ENCODE data around the gene TEAD3. TPM values are rescaled to one million over a fixed set of nuclear protein-coding genes. Genes with fewer than 3 reads are reported as not detected.

TEAD3 gene
- total and polyA plus RNA-seq, 4 donors, result 1.8 to 8.7 (median 6.8) TPM

DNA sequence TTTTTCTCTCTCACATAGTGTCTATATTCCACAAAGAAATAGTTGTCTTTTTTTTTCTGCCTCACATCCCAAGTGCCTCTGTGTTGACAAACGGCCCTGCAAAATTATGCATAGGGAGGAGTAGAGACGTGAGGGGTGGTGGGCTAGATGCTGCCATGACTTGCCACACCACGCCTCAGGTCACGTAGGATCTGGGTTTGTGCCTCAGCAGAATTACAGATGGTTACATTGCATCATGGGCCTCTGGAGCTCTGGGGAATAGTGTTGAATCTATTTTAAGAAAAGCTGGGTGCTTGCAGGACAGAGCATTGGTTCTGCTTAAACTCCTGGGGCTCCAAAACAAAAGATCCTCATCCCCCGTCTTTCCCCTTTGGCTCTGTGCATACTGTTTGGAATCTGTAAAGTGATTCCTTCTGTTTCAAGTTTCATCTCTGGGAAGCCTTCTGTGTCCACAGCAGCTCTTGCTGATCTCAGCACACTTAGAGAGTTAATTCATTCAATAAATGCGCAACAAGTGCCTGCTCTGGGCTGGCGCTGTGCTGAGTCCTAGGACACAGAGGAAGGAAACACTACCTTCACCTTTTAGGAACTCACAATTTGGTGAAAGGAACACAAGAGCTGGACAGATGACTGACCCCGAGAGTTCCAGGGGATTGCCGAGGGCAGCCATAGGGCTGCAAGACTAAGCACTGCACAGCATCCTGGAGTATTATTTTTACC lies 42.3 kb downstream of the TEAD3 start:
- WGBS (ENCODE audit: insufficient coverage), result 81% methylated on average over 4 of the region's 9 CpGs
- peaks cover 15% of the 10 kb centered on the region for H3K4me1 ChIP-seq (ENCODE audit: control insufficient read depth, insufficient read depth, low read length)
- H3K27me3 ChIP-seq (ENCODE audit: control insufficient read depth, insufficient read depth, low read length), result no peaks in the 10 kb centered on the region
- H3K9me3 ChIP-seq (ENCODE audit: control insufficient read depth, insufficient read depth, low read length), result no peaks in the 10 kb centered on the region
- peak in 1 of 6 donors; percentile 8 for DNase-seq (ENCODE audit: low read depth in 4 of 6, low spot score in 6 of 6)
- H3K27ac ChIP-seq (ENCODE audit: low read depth, low read length), result no peak overlapping the region
- no peak overlapping the region for H3K4me3 ChIP-seq (ENCODE audit: low read depth, low read length)
- peaks cover 36% of the 10 kb centered on the region for H3K36me3 ChIP-seq (ENCODE audit: control insufficient read depth, insufficient read depth, low read length)

DNA sequence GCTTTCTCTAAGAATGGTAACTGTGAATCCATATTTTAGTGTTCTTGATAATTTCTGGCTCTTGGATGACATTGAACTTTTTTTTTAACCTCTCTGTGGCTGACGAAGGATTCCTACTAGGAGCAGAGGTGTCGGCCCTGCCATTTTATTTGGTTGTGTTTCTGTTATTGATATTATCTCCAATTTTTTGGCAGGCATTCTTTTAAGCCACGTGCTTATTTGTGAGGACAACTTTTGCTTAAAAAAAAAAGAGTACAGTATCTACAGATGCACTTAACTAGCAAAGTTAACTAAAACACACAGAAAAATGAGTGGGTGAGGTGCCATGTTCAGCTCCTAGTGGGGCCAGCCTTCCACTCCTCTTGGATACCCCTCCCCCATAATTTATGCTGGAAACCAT lies 43.6 kb downstream of the TEAD3 start:
- peak overlapping the region; percentile 56 for H3K4me3 ChIP-seq (ENCODE audit: low read depth, low read length)
- H3K36me3 ChIP-seq (ENCODE audit: control insufficient read depth, insufficient read depth, low read length), result peaks cover 24% of the 10 kb centered on the region
- no peak for DNase-seq (ENCODE audit: low read depth in 4 of 6, low spot score in 6 of 6)
- no peaks in the 10 kb centered on the region for H3K27me3 ChIP-seq (ENCODE audit: control insufficient read depth, insufficient read depth, low read length)
- peaks cover 15% of the 10 kb centered on the region for H3K4me1 ChIP-seq (ENCODE audit: control insufficient read depth, insufficient read depth, low read length)
- H3K9me3 ChIP-seq (ENCODE audit: control insufficient read depth, insufficient read depth, low read length), result no peaks in the 10 kb centered on the region
- no peak overlapping the region for H3K27ac ChIP-seq (ENCODE audit: low read depth, low read length)
- no CpG with 5 or more reads among the region's 3 CpGs for WGBS (ENCODE audit: insufficient coverage)

DNA sequence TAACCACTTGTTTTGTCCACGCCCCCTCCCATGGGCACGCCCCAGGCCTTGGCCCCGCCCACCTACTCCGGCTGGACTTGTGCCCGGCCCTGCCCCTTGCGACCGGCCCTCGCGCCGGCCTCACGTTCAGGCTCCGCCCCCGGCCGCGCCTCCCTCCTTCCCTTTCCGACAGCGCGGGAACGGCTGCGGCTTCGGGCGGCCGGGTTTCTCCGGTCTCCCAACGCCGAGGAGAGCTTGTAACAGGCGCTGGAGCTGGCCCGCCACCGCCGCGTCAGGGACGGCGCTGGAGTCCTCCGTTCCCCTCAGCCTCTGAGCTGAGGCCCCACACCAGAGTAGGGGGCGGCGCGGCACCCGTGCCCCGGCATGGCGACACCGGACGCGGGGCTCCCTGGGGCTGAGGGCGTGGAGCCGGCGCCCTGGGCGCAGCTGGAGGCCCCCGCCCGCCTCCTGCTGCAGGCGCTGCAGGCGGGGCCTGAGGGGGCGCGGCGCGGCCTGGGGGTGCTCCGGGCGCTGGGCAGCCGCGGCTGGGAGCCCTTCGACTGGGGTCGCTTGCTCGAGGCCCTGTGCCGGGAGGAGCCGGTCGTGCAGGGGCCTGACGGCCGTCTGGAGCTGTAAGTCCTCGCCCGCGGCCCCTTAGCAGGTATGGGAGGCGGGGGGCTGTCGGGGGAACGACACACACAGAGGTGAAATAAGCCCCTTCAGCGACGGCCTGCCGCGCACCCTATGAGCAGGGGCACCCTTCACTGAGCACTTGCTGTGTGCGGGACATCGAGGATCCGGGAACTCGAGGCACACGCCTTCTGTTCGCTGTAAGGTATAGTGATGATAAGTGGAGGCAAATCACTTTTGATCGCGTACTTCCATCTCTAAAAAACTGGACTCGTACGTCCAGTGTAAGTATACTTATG lies 44.4 kb downstream of the TEAD3 start, which contains the start of gene FANCE:
TSS of gene FANCE (plus strand) at position 156 of the 908 bp plus-strand sequence. CDS start at position 364, 208 bp downstream.
- Histone ChIP-seq H3K27me3 (ENCODE audit: control insufficient read depth, insufficient read depth, low read length) (no peaks in the 10 kb centered on the region), H3K4me1 (ENCODE audit: control insufficient read depth, insufficient read depth, low read length) (peaks cover 15% of the 10 kb centered on the region), H3K4me3 (ENCODE audit: low read depth, low read length) (peak within 1 kb of the TSS; percentile 56), H3K27ac (ENCODE audit: low read depth, low read length) (peak within 1 kb of the TSS; percentile 52), H3K9me3 (ENCODE audit: control insufficient read depth, insufficient read depth, low read length) (no peaks in the 10 kb centered on the region), H3K36me3 (ENCODE audit: control insufficient read depth, insufficient read depth, low read length) (peaks cover 18% of the 10 kb centered on the region)
- WGBS (ENCODE audit: insufficient coverage), result under 1% methylated on average over 85 of the region's 87 CpGs
- peak; percentile 57 to 95 (median 80) for DNase-seq (ENCODE audit: low read depth in 4 of 6, low spot score in 6 of 6)

DNA sequence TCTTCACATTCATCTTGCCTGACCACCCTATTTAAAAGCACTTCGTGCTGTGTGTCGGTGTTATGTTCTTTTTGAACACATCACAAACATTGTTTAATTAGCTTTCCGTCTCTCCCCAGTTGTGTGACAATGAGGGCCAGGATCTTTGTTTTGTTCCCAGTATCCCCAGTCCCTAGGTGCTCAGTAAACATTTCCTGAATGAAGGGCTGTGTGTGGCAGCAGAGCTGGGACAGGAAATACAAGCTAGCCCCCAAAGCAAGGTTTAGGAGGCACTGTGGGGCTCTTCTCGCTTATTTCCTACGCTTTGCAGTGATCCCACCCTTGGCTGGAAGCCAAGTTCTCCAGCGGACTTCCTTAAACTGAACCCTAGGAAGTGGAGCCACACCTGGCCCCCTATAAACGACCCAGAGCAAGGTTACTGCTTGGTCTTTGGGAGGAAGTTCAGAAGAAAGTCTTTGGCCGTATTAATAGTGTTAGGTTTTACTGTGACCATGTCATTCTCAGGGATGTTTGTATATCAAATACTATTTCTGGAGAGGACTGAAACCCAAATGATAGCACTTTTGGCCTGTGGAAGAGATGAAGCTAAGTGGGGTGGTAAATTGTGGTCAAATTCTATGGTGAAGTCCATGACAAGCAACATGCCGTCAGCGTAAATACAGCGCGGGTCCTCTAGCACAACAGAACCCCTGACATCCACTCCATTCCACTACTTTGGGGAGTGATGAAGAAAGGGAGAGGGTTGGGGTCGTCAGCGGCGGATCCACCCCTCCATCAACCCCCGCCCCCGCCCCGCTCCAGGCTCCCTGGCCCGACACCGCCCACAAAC lies 45.3 kb downstream of the TEAD3 start:
- Histone ChIP-seq H3K4me3 (ENCODE audit: low read depth, low read length) (peak overlapping the region; percentile 56), H3K27me3 (ENCODE audit: control insufficient read depth, insufficient read depth, low read length) (no peaks in the 10 kb centered on the region), H3K27ac (ENCODE audit: low read depth, low read length) (peak overlapping the region; percentile 29), H3K36me3 (ENCODE audit: control insufficient read depth, insufficient read depth, low read length) (peaks cover 10% of the 10 kb centered on the region), H3K4me1 (ENCODE audit: control insufficient read depth, insufficient read depth, low read length) (peaks cover 15% of the 10 kb centered on the region), H3K9me3 (ENCODE audit: control insufficient read depth, insufficient read depth, low read length) (no peaks in the 10 kb centered on the region)
- DNase-seq (ENCODE audit: low read depth in 4 of 6, low spot score in 6 of 6), result peak in 2 of 6 donors; percentile 14 to 40
- 22% methylated on average over 5 of the region's 20 CpGs for WGBS (ENCODE audit: insufficient coverage)

DNA sequence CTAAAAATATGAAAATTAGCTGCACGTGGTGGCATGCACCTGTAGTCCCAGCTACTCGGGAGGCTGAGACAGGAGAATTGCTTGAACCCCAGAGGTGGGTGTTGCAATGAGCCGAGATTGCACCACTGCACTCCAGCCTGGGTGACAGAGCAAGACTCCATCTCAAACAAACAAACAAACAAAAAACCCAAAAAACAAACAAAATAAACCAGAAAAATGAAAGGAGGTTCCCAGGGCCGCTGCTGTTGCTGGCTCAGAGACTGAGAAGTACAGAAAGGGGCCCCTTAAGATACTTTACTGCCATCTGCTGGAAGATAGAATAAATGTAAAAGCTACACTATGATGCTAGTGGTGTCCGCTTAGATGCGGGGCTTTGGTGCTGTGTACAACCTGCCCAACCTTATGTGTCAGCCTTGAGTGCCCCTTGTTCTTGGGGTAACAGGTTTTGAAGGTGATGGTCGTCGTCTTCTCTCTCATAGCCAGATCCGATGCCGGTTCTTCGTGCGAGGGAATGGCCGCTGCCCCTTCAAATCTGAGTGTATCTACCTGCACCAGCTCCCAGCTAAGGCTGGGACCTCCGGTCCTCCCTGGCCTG lies 47.5 kb downstream of the TEAD3 start:
- no peak overlapping the region for H3K27ac ChIP-seq (ENCODE audit: low read depth, low read length)
- H3K36me3 ChIP-seq (ENCODE audit: control insufficient read depth, insufficient read depth, low read length), result no peaks in the 10 kb centered on the region
- H3K27me3 ChIP-seq (ENCODE audit: control insufficient read depth, insufficient read depth, low read length), result no peaks in the 10 kb centered on the region
- no peak overlapping the region for H3K4me3 ChIP-seq (ENCODE audit: low read depth, low read length)
- no peaks in the 10 kb centered on the region for H3K9me3 ChIP-seq (ENCODE audit: control insufficient read depth, insufficient read depth, low read length)
- WGBS (ENCODE audit: insufficient coverage), result 32% methylated on average over 10 of the region's 14 CpGs
- DNase-seq (ENCODE audit: low read depth in 4 of 6, low spot score in 6 of 6), result peak in 3 of 6 donors; percentile 43 to 89 (median 85)
- H3K4me1 ChIP-seq (ENCODE audit: control insufficient read depth, insufficient read depth, low read length), result peaks cover 14% of the 10 kb centered on the region

DNA sequence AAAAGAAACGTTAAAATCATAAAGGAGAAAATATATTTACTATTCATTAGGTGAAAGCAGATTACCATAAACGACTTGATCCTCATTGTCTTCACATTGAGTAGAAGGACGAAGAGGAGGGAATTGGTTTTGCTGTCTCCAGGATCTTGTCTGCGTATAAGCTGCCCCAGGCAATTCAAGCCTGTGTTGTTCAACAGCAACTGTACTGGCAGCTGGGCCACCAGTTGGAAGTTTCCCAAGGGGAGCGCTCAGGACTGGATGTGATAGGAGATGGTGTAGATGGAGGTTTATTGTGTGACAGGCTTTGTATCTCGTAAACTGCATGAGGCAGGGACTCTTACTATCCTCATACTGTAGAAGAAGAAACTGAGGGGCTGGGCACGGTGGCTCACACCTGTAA lies 48.7 kb downstream of the TEAD3 start:
- Histone ChIP-seq H3K27me3 (ENCODE audit: control insufficient read depth, insufficient read depth, low read length) (no peaks in the 10 kb centered on the region), H3K4me1 (ENCODE audit: control insufficient read depth, insufficient read depth, low read length) (peaks cover 8% of the 10 kb centered on the region), H3K9me3 (ENCODE audit: control insufficient read depth, insufficient read depth, low read length) (no peaks in the 10 kb centered on the region), H3K36me3 (ENCODE audit: control insufficient read depth, insufficient read depth, low read length) (no peaks in the 10 kb centered on the region), H3K27ac (ENCODE audit: low read depth, low read length) (no peak overlapping the region), H3K4me3 (ENCODE audit: low read depth, low read length) (no peak overlapping the region)
- peak in 1 of 6 donors; percentile 41 for DNase-seq (ENCODE audit: low read depth in 4 of 6, low spot score in 6 of 6)
- 67% methylated on average over 1 of the region's 7 CpGs for WGBS (ENCODE audit: insufficient coverage)

DNA sequence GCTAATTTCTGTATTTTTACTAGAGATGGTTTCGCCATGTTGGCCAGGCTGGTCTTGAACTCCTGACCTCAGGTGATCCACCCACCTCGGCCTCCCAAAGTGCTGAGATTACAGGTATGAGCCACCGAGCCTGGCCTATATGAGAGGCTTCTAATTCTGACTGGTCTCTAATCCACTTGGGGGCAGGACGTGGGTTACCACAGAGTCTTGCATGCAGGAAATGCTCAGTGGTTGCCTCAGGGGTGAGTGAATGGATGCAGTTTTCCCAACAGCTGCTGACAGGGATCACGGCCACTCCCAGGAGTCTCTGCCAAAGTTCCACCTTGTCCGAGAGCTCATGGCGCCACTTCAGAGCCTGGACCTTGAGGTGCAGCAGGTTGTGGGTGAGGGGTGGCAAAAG lies 51.2 kb downstream of the TEAD3 start:
- no peaks in the 10 kb centered on the region for H3K36me3 ChIP-seq (ENCODE audit: control insufficient read depth, insufficient read depth, low read length)
- 95% methylated on average over 7 of the region's 7 CpGs for WGBS (ENCODE audit: insufficient coverage)
- no peak for DNase-seq (ENCODE audit: low read depth in 4 of 6, low spot score in 6 of 6)
- no peaks in the 10 kb centered on the region for H3K4me1 ChIP-seq (ENCODE audit: control insufficient read depth, insufficient read depth, low read length)
- no peak overlapping the region for H3K27ac ChIP-seq (ENCODE audit: low read depth, low read length)
- H3K4me3 ChIP-seq (ENCODE audit: low read depth, low read length), result no peak overlapping the region
- no peaks in the 10 kb centered on the region for H3K27me3 ChIP-seq (ENCODE audit: control insufficient read depth, insufficient read depth, low read length)
- H3K9me3 ChIP-seq (ENCODE audit: control insufficient read depth, insufficient read depth, low read length), result no peaks in the 10 kb centered on the region

DNA sequence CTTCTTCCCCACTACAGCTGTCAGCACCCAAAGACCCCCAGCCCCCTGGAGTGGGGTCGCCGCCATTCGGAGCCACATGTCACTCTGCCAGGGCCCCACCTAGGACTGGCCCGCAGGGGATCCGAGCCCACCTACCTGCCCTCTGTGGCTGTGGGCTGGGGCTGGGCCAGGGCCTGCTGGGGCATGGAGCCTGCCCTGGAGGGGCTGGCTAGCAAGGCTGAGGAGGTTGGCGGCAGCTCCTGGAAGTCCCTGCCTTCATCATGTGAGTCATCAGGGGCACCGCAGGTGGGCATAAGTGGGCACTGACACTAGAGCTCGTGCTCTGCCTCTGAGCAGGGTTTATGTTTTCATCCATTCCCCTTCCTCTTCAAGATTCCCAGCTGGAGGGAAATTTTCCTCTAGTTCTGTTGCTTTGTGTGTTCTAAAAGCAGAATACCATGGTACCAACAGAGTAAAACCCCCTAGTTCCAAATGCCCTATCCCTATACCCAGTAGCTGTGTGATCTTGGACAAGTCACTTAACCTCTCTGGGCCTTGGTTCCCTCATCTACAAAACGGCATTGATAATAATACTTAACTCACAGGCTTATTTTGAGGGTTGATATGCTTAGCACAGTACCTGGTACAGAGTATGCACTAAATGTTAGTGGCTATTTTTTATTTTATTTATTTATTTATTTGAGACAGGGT lies 53.4 kb downstream of the TEAD3 start:
- Histone ChIP-seq H3K36me3 (ENCODE audit: control insufficient read depth, insufficient read depth, low read length) (no peaks in the 10 kb centered on the region), H3K27me3 (ENCODE audit: control insufficient read depth, insufficient read depth, low read length) (no peaks in the 10 kb centered on the region), H3K27ac (ENCODE audit: low read depth, low read length) (no peak overlapping the region), H3K4me1 (ENCODE audit: control insufficient read depth, insufficient read depth, low read length) (no peaks in the 10 kb centered on the region), H3K9me3 (ENCODE audit: control insufficient read depth, insufficient read depth, low read length) (no peaks in the 10 kb centered on the region), H3K4me3 (ENCODE audit: low read depth, low read length) (no peak overlapping the region)
- 98% methylated on average over 6 of the region's 9 CpGs for WGBS (ENCODE audit: insufficient coverage)
- DNase-seq (ENCODE audit: low read depth in 4 of 6, low spot score in 6 of 6), result no peak
